ENCODE data around the gene CNTNAP4.

DNA sequence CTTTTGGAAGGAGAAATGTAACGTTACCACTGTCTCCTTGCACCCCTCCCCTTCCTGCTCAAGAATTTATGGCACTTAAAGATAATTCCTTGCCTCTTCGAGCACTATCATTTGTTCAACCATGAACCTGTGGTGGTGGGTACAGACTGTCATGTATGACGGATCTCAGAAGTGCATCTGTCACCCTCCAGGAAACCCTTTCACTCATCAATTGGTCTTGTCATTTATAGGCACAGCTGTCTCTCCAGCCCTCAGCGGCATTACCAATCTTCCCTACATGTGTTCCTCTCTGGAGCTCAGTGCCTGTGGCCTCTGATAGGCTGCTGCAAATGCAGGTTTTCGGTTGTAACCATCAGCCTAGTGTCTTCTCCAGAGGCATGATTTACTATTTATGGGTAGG lies 15.0 kb downstream of the CNTNAP4 start:
- TF ChIP-seq, protein P1, sequence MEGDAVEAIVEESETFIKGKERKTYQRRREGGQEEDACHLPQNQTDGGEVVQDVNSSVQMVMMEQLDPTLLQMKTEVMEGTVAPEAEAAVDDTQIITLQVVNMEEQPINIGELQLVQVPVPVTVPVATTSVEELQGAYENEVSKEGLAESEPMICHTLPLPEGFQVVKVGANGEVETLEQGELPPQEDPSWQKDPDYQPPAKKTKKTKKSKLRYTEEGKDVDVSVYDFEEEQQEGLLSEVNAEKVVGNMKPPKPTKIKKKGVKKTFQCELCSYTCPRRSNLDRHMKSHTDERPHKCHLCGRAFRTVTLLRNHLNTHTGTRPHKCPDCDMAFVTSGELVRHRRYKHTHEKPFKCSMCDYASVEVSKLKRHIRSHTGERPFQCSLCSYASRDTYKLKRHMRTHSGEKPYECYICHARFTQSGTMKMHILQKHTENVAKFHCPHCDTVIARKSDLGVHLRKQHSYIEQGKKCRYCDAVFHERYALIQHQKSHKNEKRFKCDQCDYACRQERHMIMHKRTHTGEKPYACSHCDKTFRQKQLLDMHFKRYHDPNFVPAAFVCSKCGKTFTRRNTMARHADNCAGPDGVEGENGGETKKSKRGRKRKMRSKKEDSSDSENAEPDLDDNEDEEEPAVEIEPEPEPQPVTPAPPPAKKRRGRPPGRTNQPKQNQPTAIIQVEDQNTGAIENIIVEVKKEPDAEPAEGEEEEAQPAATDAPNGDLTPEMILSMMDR (IDR thresholded peaks at IDR 0.05 in 4 of 5, conservative IDR thresholded peaks at IDR 0.05 in 1 of 5), result no peak
- TF ChIP-seq POLR2A (IDR thresholded peaks at IDR 0.05), result no peak

Data from gastrocnemius medialis (tissue), 4 donors.